Limb (tissue), 2 donors: ENCODE data around the gene TMEM132C.
A peak's percentile ranks its signal among the peaks of the same experiment; 100 is the strongest.
"Not testable (repeated sequence)": the region's sequence is repeated elsewhere in the genome, so short reads cannot be mapped to it uniquely, and the experiment has no call there.

Source experiments
- DNase-seq, 2 donors: peaks; one replicate each; pipeline ENCODE4 v3.0.0-alpha.2; 2016; ENCODE audit errors: extremely low spot score in 2 of 2

Gene TMEM132C

DNA sequence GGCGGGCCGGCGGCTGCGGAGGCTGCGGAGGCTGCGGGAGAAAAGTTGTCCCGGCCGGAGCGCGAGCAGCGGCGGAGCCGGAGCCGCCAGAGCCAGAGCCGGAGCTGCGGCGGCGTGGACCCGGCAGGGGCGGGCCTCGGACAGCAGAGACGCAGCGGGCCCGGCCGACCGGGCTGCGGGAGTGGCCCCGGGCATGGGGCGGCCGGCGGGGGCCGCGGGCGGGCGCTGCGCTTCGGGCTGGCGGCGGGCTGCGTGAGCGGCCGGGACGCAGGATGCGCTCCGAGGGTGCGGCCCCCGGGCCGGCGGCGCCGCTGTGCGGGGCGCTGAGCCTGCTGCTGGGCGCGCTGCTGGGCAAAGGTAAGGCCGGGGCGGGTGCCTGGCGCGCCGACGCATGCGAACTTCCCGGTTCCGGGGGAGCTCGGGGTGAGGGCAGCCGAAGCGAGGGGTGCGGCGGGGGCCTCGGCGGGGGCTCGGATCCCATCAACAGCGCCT, at the start of gene TMEM132C:
Gene TMEM132C (plus strand): TSS at position 40 of the 492 bp plus-strand sequence. CDS start 233 bp downstream, at position 273.
- DNase-seq, result no peak

GRCh38 chr12:128224226-128224625, 42.7 kb upstream of the TMEM132C start:
- DNase-seq, result no peak

DNA sequence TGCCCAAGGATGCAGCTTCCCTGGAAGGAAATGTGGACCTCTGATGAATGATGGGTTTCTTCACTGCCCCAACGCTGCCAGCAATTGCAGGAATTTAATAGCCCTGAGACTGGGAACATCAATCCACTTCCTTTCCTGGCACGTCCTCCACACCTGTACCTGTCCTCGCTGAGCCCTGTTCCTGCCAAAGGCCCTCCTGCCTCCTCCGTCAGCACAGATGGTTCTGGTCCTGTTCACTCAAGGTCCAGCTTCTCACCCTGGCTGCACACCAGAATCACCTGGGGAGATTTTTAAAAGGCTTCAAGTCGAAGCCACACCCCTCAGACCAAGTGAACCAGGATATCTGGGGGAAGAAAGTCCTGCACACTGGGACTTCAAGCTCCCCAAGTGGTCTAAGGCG, 38.4 kb upstream of the TMEM132C start:
- DNase-seq, result no peak

DNA sequence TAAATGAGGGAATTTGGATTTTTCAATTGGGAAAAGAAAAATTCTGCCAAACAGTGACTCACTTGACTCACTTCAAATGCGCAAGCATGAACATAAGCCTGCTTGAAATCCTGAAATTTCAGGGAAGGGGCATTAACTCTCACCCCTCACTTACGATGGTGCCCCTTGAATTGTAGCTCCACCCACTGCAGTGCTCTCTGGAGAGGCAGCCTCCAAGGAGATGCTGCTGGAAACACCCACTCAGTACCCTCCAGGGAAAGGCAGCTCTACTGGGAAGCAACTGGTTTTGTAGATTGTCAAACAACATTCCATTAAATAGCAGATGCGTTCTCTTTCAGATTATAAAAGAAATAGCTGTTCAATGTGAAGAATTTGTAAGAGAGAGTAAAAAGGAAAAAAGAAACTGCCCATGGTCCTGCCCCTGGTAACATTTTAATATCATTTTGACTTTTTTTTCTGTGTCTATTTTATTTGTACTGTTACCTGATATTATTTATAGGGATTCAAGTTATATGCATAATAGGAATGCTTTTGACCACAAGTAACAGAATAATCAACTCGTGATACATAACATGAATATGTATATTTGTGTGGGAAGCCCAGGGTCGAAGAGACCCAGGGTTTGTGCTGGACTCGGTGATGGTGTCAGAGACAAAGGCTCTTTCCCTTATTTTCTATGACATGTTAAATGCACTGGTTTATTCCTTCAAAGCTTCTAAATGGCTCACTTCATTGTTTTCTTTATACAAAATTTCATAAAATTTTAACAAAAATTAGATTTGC, 31.1 kb upstream of the TMEM132C start:
- DNase-seq, result no peak

- no peak for DNase-seq
These were observed 30.4 kb upstream of the TMEM132C start for GRCh38 chr12:128236525-128236924.

GRCh38 chr12:128240745-128241144, 26.2 kb upstream of the TMEM132C start:
- DNase-seq, result no peak

DNA sequence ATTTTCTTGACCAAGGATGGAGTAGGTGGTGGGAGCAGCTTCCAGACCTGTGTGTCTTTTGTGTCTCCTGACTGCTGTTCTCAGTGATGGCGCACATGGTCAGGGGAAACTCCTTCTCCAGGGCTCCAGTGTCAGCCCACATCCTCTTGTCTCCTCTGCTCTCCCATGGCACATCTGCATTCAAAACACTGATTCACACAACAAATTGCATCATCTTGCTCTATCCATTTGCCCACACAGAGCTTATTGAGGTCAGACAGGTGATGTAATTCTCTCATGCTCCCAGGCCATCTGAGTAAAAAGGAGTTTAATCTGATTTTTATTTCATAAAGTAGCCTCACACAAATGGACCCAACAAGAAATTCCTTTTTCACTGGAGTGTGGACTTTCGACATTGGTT, 21.8 kb upstream of the TMEM132C start:
- DNase-seq, result no peak

DNA sequence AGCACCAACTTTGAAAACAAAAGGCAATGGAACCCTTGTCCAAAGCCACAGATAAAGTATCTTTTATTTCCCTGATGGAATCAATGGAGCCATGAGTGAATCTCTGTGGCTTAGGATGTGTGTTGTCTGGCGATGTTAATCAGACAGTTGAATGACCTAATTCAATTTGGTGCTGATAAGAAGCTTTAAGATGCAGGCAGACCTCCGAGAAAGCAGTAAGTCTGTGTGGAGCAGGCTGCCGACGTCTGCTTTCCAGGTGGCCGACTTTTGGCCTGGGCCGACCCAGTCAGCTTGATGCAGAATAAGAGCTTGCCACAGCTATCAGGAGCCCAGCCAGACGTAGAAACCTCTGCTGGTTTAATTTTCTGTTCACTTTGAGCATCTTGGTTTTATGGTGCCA, 21.1 kb upstream of the TMEM132C start:
- DNase-seq, result no peak

GRCh38 chr12:128250096-128250495, 16.9 kb upstream of the TMEM132C start:
- DNase-seq, result no peak

- not testable (repeated sequence) for DNase-seq
These were observed 13.1 kb upstream of the TMEM132C start for GRCh38 chr12:128253829-128254228.

GRCh38 chr12:128258866-128259555, 8.0 kb upstream of the TMEM132C start:
- DNase-seq, result no peak

- DNase-seq, result peak; percentile 75 to 76
These were observed 7.4 kb upstream of the TMEM132C start for GRCh38 chr12:128259556-128260070.

DNA sequence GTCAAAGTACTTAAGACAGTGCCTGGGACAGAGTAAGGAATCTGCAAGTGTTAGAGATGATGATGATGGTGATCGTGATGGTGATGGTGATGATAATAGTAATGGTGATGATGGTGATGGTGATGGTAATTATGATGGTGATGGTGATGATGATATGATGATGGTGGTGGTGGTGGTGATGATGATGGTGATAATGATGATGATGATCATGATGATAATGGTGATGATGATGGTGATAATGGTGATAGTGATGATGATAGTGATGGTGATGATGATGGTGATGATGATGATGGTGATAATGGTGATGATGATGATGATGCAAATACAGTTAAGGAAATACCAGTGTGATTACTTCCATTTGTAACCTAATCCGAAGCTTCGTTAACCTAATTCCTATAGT, 5.2 kb upstream of the TMEM132C start:
- no peak for DNase-seq

DNA sequence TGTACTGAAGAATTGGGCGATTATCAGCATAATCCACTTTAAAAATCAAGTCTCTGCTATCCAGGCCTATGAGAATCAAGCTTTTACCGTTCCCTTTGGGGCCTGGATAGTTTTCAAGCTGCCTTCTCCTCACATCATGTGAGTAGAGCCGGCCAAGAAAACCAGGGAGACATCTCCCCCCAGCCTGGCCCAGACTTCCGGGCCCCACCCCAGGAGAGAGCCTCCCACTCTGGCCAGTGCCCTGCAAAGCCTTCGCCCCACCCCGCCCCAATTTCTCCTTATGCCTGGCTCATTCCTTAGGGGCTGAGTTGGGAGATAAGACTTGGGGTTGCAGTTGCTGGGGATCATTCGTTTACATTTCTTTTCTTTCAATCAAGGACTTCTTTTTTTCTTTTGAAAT, 1.4 kb upstream of the TMEM132C start:
- peak in 1 of 2 donors; percentile 32 for DNase-seq

- peak in 1 of 2 donors; percentile 33 for DNase-seq
These were observed 884 bp upstream of the TMEM132C start for GRCh38 chr12:128266086-128266485.

DNA sequence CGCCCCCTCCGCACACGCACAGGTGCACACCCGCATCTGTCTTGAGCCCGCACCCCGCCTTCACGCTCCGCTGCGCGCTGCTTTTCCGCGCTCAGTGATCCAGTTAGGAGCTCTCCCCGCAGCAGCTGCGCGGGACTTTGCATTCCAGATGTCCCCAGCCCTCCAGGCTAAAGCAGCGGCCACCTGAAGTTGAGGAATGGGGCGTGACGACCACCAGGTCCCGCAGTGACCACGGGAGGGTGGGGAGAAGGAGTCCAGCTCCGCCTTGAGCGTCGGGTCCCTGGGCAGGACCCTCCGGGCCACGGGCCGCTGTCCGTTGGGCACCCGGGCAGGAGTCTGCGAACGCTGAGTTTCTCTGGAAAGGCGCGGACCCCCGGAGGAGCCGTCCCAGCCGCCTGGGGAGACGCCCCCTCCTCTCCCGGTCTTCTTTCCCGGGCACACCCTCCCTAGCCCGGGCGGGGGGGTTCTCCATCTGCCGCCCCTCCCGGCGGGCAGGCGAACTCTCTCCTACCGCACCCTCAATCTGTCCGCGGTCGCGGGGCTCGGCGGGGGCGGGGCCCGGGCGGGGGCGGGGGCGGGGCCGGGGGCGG, 334 bp upstream of the TMEM132C start:
- DNase-seq, result peak in 1 of 2 donors; percentile 74

DNA sequence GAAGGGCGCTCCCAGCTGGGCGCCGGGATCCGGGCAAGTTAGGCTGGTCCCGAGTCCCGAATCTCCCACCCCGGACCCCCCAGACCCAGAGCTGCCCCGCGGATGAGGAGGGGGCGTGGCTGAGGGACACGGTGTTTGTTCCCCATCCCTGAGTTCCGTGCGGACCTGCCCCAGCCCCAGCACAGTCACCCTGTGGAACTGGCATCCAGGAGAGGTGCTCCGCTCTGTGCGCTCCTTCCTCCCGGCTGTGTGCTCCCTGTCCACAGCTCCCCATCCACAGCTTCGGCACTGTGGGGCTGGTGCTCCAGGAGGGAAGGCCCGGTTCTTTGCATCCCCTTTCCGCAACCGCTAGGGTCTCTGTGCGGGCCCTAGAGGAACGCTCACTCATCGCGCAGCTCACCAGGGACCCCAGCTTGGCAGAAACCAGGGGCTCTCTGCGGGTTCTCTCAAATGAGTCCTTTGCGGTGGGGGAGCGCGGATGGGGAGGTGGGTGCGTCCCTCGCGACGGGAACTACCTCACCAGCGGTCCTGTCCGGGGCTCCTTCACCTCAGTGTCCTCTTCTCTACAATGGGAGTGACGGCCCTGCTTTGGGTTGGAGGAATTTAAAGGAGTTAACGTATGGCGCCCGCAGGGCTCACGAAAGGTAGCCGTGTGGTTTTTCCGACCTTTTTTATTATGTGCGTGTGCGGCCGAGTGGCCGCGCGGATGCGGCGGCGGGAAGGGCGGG, 845 bp downstream of the TMEM132C start:
- DNase-seq, result peak in 1 of 2 donors; percentile 53

- DNase-seq, result peak in 1 of 2 donors; percentile 44
These were observed 1.5 kb downstream of the TMEM132C start for GRCh38 chr12:128268379-128268995.

- DNase-seq, result peak in 1 of 2 donors; percentile 44
These were observed 2.2 kb downstream of the TMEM132C start for GRCh38 chr12:128269181-128269591.

DNA sequence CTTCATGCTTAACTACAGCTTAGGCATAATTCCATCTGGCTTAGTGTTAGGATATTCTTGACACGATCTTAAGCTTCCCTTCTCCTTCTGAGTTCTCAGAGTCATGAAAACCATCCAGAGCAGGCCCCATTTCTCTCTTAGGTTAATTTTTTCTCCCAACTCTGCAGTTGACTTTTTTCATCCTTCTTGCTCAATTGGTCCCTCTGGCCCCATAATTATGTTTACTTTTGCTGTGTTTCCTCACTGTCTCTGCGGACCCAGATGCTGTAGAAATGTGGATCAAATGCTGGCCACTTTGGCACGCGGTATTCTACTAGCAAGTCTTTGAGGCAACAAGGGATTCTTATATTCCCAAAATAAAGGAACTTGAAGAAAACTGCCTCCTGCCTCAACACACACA, 9.5 kb downstream of the TMEM132C start:
- DNase-seq, result no peak

DNA sequence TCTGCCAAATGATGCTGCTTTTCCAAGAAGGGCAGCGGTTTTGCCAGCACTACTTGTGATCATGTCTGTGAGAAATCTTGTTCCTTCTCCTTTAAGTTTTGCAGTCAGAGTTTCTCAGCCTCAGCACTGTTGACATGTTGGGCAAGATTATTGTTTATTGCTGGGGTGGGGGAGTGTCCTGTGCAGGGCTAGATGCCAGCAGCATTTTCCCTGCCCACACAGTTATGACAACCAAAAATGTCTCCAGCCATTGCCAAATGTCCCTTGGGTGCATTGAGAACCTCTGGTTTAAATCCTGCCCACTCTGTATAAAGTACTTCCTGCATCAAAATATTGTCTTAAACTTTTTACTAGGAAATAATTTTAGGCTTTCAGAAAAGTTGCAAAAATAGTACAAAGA, 20.0 kb downstream of the TMEM132C start:
- no peak for DNase-seq
